HCT116 (cell line): ENCODE measurements around the gene GYPC. TPM values are rescaled to one million over a fixed set of nuclear protein-coding genes. Genes with fewer than 3 reads are reported as not detected.

Source experiments
- ATAC-seq: fragments of 200-7000 bp; cut with Tn5 transposase; 2 replicates; pipeline ENCODE4 v1.9.1; 2020; ENCODE audit warnings: mild to moderate bottlenecking, moderate library complexity
- BruUV-seq: library from RNA; stranded (reverse); fragments of 400-500 nt; replicated peaks from 2 replicates; lab custom pipeline; 2021; lab: Mats Ljungman, UMichigan
- CTCF ChIA-PET: fragments of 300-600 bp; sonication (Branson Sonifier 250); formaldehyde crosslinking; loops from one replicate; lab custom pipeline; 2021; ENCODE audit warnings: antibody characterized with exemption; lab: Charles Lee
- POLR2A ChIA-PET: fragments of 300-600, 350-600 bp; sonication (Branson Sonifier 250); formaldehyde crosslinking; loops from one replicate; lab custom pipeline; 2021; ENCODE audit warnings: antibody characterized with exemption; lab: Charles Lee
- RAD21 ChIA-PET, 2 experiments: fragments of 300-600 bp; sonication (Branson Sonifier 250); formaldehyde crosslinking; loops; one replicate each; lab custom pipeline; 2023; ENCODE audit warnings: low total read pairs in 2 of 2; ENCODE audit not compliant: uncharacterized antibody in 2 of 2, unreplicated experiment in 2 of 2, low non-redundant PET in 1 of 2; lab: Charles Lee
- DNase-seq: peaks from one replicate; pipeline ENCODE4 v3.0.0-alpha.2; 2010; ENCODE audit warnings: low read depth, low spot score
- H2AFZ ChIP-seq: fragments of 200-600 bp; shearing (Covaris generic), sonication (generic); 2 replicates; pipeline ENCODE4 v1.6.1; 2017; ENCODE audit warnings: low read depth, mixed run types, mixed read lengths, antibody characterized with exemption, low read length; ENCODE audit not compliant: poor library complexity, severe bottlenecking
- H3K27ac ChIP-seq: 2 replicates; pipeline ENCODE4 v1.5.1; 2012; ENCODE audit warnings: low read depth, low read length
- H3K27me3 ChIP-seq: fragments of 200-600 bp; sonication (generic); 2 replicates; pipeline ENCODE4 v1.6.1; 2016; ENCODE audit warnings: mixed run types, low read length, mixed read lengths; ENCODE audit not compliant: insufficient read depth
- H3K36me3 ChIP-seq, 2 experiments: fragments of 200-500 bp in 1 of 2; fragments of 200-600 bp in 1 of 2; sonication (Bioruptor generic) in 1 of 2; sonication (generic) in 1 of 2; 2 replicates each; pipeline versions ENCODE4 v1.5.1 to v1.6.1; 2014 to 2016; ENCODE audit warnings: low read length in 2 of 2, inconsistent platforms in 1 of 2, mixed read lengths in 1 of 2, mixed run types in 1 of 2; ENCODE audit not compliant: insufficient read depth in 2 of 2, control insufficient read depth in 1 of 2
- H3K4me1 ChIP-seq, 2 experiments: fragments of 200-600 bp in 1 of 2; sonication (generic) in 1 of 2; 2 replicates each; pipeline versions ENCODE4 v1.5.1 to v1.6.1; 2012 to 2017; ENCODE audit warnings: low read length in 2 of 2, inconsistent platforms in 1 of 2, mild to moderate bottlenecking in 1 of 2, mixed read lengths in 1 of 2, mixed run types in 1 of 2, moderate library complexity in 1 of 2; ENCODE audit not compliant: insufficient read depth in 2 of 2, control insufficient read depth in 1 of 2
- H3K4me2 ChIP-seq: fragments of 200-600 bp; sonication (generic); 2 replicates; pipeline ENCODE4 v1.6.1; 2017; ENCODE audit warnings: mixed run types, low read length, mixed read lengths
- H3K4me3 ChIP-seq, 2 experiments: fragments of 200-600 bp in 1 of 2; sonication (generic) in 1 of 2; replicated peaks in 1 of 2; 2 replicates each; pipeline ENCODE4 v1.5.1; 2011 to 2016; ENCODE audit warnings: low read length in 2 of 2, control low read depth in 1 of 2, low read depth in 1 of 2, mild to moderate bottlenecking in 1 of 2, mixed read lengths in 1 of 2, mixed run types in 1 of 2
- H3K79me2 ChIP-seq: fragments of 200-600 bp; sonication (generic); 2 replicates; pipeline ENCODE4 v1.6.1; 2017; ENCODE audit warnings: mild to moderate bottlenecking, mixed run types, low read length, moderate library complexity, mixed read lengths; ENCODE audit not compliant: insufficient read depth
- H3K9ac ChIP-seq: fragments of 200-600 bp; sonication (generic); 2 replicates; pipeline ENCODE4 v1.6.1; 2016; ENCODE audit warnings: low read length, mixed read lengths
- H3K9me2 ChIP-seq: fragments of 200-600 bp; sonication (generic), shearing (Covaris generic); 2 replicates; pipeline ENCODE4 v1.6.1; 2017; ENCODE audit warnings: mixed run types, mild to moderate bottlenecking, moderate library complexity; ENCODE audit not compliant: insufficient read depth
- H3K9me3 ChIP-seq, 2 experiments: fragments of 200-500 bp in 1 of 2; fragments of 200-600 bp in 1 of 2; sonication (Bioruptor generic) in 1 of 2; sonication (generic) in 1 of 2; 2 replicates each; pipeline ENCODE4 v1.6.1; 2014 to 2017; ENCODE audit warnings: low read length in 2 of 2, mixed read lengths in 2 of 2, inconsistent platforms in 1 of 2, low read depth in 1 of 2, mild to moderate bottlenecking in 1 of 2, mixed run types in 1 of 2, moderate library complexity in 1 of 2; ENCODE audit not compliant: control insufficient read depth in 1 of 2, insufficient read depth in 1 of 2
- H4K20me1 ChIP-seq: fragments of 200-600 bp; sonication (generic), shearing (Covaris generic); 2 replicates; pipeline ENCODE4 v1.6.1; 2017; ENCODE audit warnings: mixed run types, mild to moderate bottlenecking, moderate library complexity; ENCODE audit not compliant: insufficient read depth
- YY1 ChIP-seq: IDR thresholded peaks from 2 replicates; pipeline ENCODE4 v1.6.1; 2011; ENCODE audit warnings: low read length, low read depth, moderate library complexity, mild to moderate bottlenecking; ENCODE audit not compliant: insufficient replicate concordance; ENCODE audit errors: extremely low read depth
- intact Hi-C: fragments of 100-400 bp; cut with micrococcal nuclease; formaldehyde crosslinking; loops from 2 replicates; pipeline ENCODE4 v1.10.0; 2022
- total RNA-seq: library from RNA; stranded (reverse); gene quantifications from one replicate; pipeline ENCODE4 v1.2.1, GENCODE V29; 2021; ENCODE audit not compliant: unreplicated experiment
- TF ChIP-seq, protein P1 (sequence below): IDR thresholded peaks from 2 replicates; pipeline ENCODE4 v1.6.1; 2012; ENCODE audit warnings: low read depth
- TF ChIP-seq, protein P2 (sequence below), 3 experiments: fragments of 200-600 bp in 1 of 3; sonication (generic) in 1 of 3; IDR thresholded peaks in 2 of 3; conservative IDR thresholded peaks in 1 of 3; 2 replicates each; pipeline ENCODE4 v1.5.1; 2012 to 2017; ENCODE audit warnings: low read depth in 2 of 3, low read length in 2 of 3, antibody characterized with exemption in 1 of 3, borderline replicate concordance in 1 of 3, control low read depth in 1 of 3, mild to moderate bottlenecking in 1 of 3, mixed read lengths in 1 of 3, mixed run types in 1 of 3, moderate library complexity in 1 of 3; ENCODE audit not compliant: insufficient read depth in 1 of 3

Gene GYPC
- total RNA-seq, 1 experiment from 2014 or later: 0.66 TPM

DNA sequence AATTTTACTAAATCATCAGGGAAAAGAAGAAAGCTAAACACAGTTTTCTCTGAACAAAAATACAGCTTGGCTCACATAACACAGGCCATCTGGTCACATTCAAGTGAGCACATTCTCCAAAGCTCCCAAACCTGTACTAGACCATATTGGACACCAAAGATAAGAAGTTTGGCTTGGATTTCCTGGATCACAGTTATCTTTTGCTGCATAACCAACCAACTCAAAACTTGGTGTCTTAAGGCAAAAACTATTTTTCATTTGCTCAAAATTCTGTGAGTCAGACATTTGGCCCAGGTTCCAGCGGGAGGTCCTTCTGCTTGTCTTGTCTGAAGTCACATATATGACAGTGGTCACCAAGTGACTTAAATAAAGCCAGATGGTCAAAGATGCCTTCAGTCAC, 83.2 kb downstream of the GYPC start (continued):
- TF ChIP-seq, protein P1, sequence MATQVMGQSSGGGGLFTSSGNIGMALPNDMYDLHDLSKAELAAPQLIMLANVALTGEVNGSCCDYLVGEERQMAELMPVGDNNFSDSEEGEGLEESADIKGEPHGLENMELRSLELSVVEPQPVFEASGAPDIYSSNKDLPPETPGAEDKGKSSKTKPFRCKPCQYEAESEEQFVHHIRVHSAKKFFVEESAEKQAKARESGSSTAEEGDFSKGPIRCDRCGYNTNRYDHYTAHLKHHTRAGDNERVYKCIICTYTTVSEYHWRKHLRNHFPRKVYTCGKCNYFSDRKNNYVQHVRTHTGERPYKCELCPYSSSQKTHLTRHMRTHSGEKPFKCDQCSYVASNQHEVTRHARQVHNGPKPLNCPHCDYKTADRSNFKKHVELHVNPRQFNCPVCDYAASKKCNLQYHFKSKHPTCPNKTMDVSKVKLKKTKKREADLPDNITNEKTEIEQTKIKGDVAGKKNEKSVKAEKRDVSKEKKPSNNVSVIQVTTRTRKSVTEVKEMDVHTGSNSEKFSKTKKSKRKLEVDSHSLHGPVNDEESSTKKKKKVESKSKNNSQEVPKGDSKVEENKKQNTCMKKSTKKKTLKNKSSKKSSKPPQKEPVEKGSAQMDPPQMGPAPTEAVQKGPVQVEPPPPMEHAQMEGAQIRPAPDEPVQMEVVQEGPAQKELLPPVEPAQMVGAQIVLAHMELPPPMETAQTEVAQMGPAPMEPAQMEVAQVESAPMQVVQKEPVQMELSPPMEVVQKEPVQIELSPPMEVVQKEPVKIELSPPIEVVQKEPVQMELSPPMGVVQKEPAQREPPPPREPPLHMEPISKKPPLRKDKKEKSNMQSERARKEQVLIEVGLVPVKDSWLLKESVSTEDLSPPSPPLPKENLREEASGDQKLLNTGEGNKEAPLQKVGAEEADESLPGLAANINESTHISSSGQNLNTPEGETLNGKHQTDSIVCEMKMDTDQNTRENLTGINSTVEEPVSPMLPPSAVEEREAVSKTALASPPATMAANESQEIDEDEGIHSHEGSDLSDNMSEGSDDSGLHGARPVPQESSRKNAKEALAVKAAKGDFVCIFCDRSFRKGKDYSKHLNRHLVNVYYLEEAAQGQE: no peak
- TF ChIP-seq YY1: no peak

DNA sequence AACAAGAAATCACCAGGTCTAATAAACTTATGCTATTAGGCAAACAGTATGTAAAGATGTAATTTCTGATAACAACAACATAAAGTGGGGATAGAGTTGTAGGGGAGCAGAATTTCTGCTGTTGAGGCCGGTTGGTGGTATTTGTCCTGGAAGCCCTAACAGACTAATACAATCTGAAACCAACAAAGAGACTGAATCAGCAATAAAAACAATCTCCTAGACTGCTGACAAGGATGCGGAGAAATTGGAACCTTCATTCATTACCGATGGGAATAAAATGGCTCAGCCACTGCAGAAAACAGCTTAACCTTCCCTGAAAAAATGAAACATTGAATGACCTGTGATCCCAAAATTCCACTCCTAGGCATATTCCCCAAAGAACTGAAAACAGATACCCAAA, 88.7 kb downstream of the GYPC start:
- Histone ChIP-seq H3K4me2 (no peak overlapping the region), H3K27me3 (peaks cover 12% of the 10 kb centered on the region), H3K79me2 (no peaks in the 10 kb centered on the region), H3K36me3 (no peaks in the 10 kb centered on the region), H3K27ac (no peak overlapping the region), H3K9me2 (no peaks in the 10 kb centered on the region), H4K20me1 (no peaks in the 10 kb centered on the region), H3K4me1 (no peaks in the 10 kb centered on the region), H3K9me3 (no peaks in the 10 kb centered on the region), H2AFZ (no peak overlapping the region), H3K9ac (no peak overlapping the region), H3K4me3 (no peak overlapping the region)
- ChIA-PET POLR2A (no interaction called here), RAD21 (no interaction called here), CTCF (no interaction called here)
- BruUV-seq: no TSS peak
- DNase-seq (no peak), ATAC-seq (no peak)
- intact Hi-C loops: no loop called here
- TF ChIP-seq, protein P2, sequence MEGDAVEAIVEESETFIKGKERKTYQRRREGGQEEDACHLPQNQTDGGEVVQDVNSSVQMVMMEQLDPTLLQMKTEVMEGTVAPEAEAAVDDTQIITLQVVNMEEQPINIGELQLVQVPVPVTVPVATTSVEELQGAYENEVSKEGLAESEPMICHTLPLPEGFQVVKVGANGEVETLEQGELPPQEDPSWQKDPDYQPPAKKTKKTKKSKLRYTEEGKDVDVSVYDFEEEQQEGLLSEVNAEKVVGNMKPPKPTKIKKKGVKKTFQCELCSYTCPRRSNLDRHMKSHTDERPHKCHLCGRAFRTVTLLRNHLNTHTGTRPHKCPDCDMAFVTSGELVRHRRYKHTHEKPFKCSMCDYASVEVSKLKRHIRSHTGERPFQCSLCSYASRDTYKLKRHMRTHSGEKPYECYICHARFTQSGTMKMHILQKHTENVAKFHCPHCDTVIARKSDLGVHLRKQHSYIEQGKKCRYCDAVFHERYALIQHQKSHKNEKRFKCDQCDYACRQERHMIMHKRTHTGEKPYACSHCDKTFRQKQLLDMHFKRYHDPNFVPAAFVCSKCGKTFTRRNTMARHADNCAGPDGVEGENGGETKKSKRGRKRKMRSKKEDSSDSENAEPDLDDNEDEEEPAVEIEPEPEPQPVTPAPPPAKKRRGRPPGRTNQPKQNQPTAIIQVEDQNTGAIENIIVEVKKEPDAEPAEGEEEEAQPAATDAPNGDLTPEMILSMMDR (IDR thresholded peaks at IDR 0.05 in 2 of 3, conservative IDR thresholded peaks at IDR 0.05 in 1 of 3; ENCODE audit: borderline replicate concordance in 1 of 3, insufficient read depth in 1 of 3, low read depth in 2 of 3, low read length in 2 of 3): no peak

Other genes starting within 250 kb of the GYPC start
- gene TEX51, start 242.7 kb downstream of the GYPC start, total RNA-seq: not detected